ENCODE data around the gene ASMTL.
A peak's percentile ranks its signal among the peaks of the same experiment; 100 is the strongest.

ASMTL gene

DNA sequence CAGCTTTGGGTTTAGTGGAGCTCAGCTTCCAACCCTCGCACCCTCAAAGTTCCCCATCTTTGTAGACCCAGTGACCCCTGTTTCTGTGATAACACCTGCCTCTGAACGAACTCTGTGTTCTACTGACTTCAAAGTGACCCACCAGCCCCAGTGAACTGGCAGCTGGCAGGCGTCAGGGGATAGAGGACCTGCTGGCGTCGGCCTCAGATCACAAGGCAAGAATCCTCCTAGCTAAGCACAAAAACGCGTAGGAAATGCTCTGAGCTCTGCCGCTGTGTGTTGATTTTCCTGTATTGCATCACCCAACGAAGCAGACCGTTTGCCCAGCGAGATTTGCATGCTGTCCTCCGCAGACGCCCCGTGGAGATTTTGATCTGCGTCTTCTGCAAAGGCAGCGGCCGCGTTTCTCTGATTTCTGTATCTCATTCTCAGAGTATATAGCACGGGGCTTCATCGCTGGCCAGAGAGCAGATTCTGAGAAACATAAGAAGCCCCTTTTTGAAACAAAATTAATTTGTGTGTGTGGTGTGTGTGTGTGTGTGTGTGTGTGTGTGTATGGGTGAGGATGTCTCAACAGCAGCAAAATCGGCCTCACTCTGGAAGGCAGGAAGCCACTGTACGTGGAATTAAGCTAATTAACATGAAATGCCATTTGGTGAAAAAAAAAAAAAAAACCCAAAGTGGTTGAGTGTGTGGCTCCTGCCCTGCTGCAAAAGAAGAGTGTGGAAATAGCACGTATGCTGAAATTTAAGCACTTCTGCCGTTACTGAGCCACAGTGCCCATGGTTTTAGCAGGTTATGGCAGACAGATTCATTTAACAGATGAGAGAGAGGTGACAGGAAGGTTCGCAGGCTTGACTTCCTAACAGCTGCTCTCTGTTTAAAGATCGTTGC is 29.2 kb upstream of the ASMTL start:
- Histone ChIP-seq H3K79me2 (ENCODE audit: insufficient read depth, low read length) (peaks cover 45% of the 10 kb centered on the region), H3K9ac (ENCODE audit: low read length) (peak overlapping the region; percentile 65), H3K36me3 (ENCODE audit: low read length) (peaks cover 22% of the 10 kb centered on the region), H3K27me3 (ENCODE audit: low read length) (no peaks in the 10 kb centered on the region), H3K27ac (ENCODE audit: low read depth, low read length) (peak overlapping the region; percentile 100), H2AFZ (ENCODE audit: low read depth, low read length, severe bottlenecking) (no peak overlapping the region), H3K4me3 (ENCODE audit: insufficient read depth, low read length, poor library complexity, severe bottlenecking) (no peak overlapping the region), H3K4me2 (ENCODE audit: low read depth, low read length, poor library complexity, severe bottlenecking) (peak overlapping the region; percentile 71), H3K9me3 (ENCODE audit: insufficient read depth, low read length) (no peaks in the 10 kb centered on the region), H3F3A (ENCODE audit: insufficient read depth) (peaks cover 76% of the 10 kb centered on the region), H4K20me1 (ENCODE audit: low read depth, low read length) (no peaks in the 10 kb centered on the region), H3K9me2 (replicated peaks; ENCODE audit: insufficient read depth, low read length) (no peaks in the 10 kb centered on the region)
- TF ChIP-seq, protein P1, sequence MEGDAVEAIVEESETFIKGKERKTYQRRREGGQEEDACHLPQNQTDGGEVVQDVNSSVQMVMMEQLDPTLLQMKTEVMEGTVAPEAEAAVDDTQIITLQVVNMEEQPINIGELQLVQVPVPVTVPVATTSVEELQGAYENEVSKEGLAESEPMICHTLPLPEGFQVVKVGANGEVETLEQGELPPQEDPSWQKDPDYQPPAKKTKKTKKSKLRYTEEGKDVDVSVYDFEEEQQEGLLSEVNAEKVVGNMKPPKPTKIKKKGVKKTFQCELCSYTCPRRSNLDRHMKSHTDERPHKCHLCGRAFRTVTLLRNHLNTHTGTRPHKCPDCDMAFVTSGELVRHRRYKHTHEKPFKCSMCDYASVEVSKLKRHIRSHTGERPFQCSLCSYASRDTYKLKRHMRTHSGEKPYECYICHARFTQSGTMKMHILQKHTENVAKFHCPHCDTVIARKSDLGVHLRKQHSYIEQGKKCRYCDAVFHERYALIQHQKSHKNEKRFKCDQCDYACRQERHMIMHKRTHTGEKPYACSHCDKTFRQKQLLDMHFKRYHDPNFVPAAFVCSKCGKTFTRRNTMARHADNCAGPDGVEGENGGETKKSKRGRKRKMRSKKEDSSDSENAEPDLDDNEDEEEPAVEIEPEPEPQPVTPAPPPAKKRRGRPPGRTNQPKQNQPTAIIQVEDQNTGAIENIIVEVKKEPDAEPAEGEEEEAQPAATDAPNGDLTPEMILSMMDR (IDR thresholded peaks at IDR 0.05; ENCODE audit: insufficient read depth, low read length, poor library complexity, severe bottlenecking): no peak
- TF ChIP-seq EZH2phosphoT487 (conservative IDR thresholded peaks at IDR 0.05; ENCODE audit: low read length): no peak

DNA sequence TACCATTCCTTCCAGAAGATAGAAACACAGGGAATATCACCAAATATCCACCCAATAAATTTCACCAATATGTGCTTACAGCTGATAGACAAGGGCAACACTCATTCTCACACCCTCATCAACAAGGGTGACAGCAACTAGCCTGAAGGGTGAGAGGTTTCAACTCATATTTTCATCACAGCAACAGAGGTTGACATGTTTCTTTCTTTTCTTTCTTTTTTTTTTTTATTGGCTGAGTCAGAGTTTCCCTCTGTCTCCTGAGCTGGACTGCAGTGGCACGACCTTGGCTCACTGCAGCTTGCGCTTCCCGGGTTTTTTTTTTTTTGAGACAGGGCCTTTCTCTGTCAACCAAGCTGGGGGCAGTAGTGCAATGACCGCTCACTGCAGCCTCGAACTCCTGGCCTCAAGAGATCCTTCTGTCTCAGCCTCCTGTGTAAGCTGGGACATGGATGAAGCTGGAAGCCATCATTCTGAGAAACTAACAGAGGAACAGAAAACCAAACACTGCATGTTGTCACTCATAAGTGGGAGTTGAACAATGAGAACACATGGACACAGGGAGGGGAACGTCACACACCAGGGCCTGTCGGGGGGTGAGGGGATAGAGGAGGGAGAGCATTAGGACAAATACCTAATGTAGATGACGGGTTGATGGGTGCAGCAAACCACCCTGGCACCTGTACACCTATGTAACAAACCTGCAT is 27.5 kb upstream of the ASMTL start:
- no peak overlapping the region for H3K4me3 ChIP-seq (ENCODE audit: insufficient read depth, low read length, poor library complexity, severe bottlenecking)
- peak overlapping the region; percentile 48 for H3K9ac ChIP-seq (ENCODE audit: low read length)
- H2AFZ ChIP-seq (ENCODE audit: low read depth, low read length, severe bottlenecking): no peak overlapping the region
- H4K20me1 ChIP-seq (ENCODE audit: low read depth, low read length): no peaks in the 10 kb centered on the region
- H3K9me3 ChIP-seq (ENCODE audit: insufficient read depth, low read length): no peaks in the 10 kb centered on the region
- peaks cover 67% of the 10 kb centered on the region for H3F3A ChIP-seq (ENCODE audit: insufficient read depth)
- H3K4me2 ChIP-seq (ENCODE audit: low read depth, low read length, poor library complexity, severe bottlenecking): peak overlapping the region; percentile 41
- H3K79me2 ChIP-seq (ENCODE audit: insufficient read depth, low read length): peaks cover 40% of the 10 kb centered on the region
- no peaks in the 10 kb centered on the region for H3K27me3 ChIP-seq (ENCODE audit: low read length)
- H3K36me3 ChIP-seq (ENCODE audit: low read length): peaks cover 13% of the 10 kb centered on the region
- TF ChIP-seq, protein P1 (IDR thresholded peaks at IDR 0.05; ENCODE audit: insufficient read depth, low read length, poor library complexity, severe bottlenecking): no peak
- TF ChIP-seq EZH2phosphoT487 (conservative IDR thresholded peaks at IDR 0.05; ENCODE audit: low read length): no peak
- no peaks in the 10 kb centered on the region for H3K9me2 ChIP-seq (replicated peaks; ENCODE audit: insufficient read depth, low read length)
- H3K27ac ChIP-seq (ENCODE audit: low read depth, low read length): peak overlapping the region; percentile 100

DNA sequence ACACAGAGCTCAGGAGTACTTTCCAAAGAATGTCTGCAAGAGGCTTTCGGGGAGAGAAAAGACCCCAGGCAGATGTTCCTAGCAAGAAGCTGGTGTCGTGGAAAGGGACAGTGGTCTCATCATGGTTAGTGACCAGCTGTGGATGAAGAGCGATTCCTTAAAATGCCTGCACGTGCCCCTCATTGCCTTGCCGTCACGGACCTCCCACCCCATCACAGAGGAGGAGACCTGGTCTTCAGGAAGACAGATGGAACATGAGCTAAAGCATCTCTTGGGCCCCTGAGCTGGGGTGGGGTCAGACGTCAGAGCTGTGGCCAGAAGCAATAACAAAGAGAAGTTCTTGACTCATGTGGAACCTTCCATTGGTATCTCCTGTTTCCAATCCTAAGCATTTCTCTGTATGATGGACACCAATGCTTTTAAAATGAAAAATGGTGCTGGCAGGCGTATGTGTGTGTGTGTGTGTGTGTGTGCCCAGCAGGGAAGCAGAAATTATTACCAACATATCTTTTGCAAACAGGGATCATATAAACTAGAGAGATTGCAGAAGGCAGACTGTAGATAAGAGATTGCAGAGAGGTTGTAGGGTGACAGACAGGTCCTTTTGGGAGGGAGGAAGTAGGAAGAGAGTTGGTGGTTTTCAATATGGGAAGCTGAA is 25.2 kb upstream of the ASMTL start:
- no peak for TF ChIP-seq EZH2phosphoT487 (conservative IDR thresholded peaks at IDR 0.05; ENCODE audit: low read length)
- TF ChIP-seq, protein P1 (IDR thresholded peaks at IDR 0.05; ENCODE audit: insufficient read depth, low read length, poor library complexity, severe bottlenecking): no peak
- Histone ChIP-seq H3K79me2 (ENCODE audit: insufficient read depth, low read length) (peaks cover 39% of the 10 kb centered on the region), H3K36me3 (ENCODE audit: low read length) (peaks cover 11% of the 10 kb centered on the region), H4K20me1 (ENCODE audit: low read depth, low read length) (no peaks in the 10 kb centered on the region), H3K4me3 (ENCODE audit: insufficient read depth, low read length, poor library complexity, severe bottlenecking) (no peak overlapping the region), H3K27me3 (ENCODE audit: low read length) (no peaks in the 10 kb centered on the region), H3K27ac (ENCODE audit: low read depth, low read length) (peak overlapping the region; percentile 100), H3K9ac (ENCODE audit: low read length) (no peak overlapping the region), H3K4me2 (ENCODE audit: low read depth, low read length, poor library complexity, severe bottlenecking) (no peak overlapping the region), H3F3A (ENCODE audit: insufficient read depth) (peaks cover 44% of the 10 kb centered on the region), H3K9me2 (replicated peaks; ENCODE audit: insufficient read depth, low read length) (no peaks in the 10 kb centered on the region), H3K9me3 (ENCODE audit: insufficient read depth, low read length) (no peaks in the 10 kb centered on the region), H2AFZ (ENCODE audit: low read depth, low read length, severe bottlenecking) (no peak overlapping the region)

Data from SU-DHL-6 (cell line).